Muscle of leg (tissue), 11 donors: ENCODE measurements around the gene ASAP3. TPM values are rescaled to one million over a fixed set of nuclear protein-coding genes. Genes with fewer than 3 reads are reported as not detected.
"Not testable (repeated sequence)": the region's sequence is repeated elsewhere in the genome, so short reads cannot be mapped to it uniquely, and the experiment has no call there.

Experiments
- DNase-seq: peaks from one replicate; pipeline ENCODE4 v3.0.0; 2013
- H3K27ac ChIP-seq: one replicate; pipeline ENCODE4 v1.5.1; 2013; ENCODE audit warnings: mild to moderate bottlenecking, low read length, control low read depth
- H3K27me3 ChIP-seq: one replicate; pipeline ENCODE4 v1.6.1; 2013; ENCODE audit warnings: low read length; ENCODE audit not compliant: control insufficient read depth, insufficient read depth
- H3K36me3 ChIP-seq: one replicate; pipeline ENCODE4 v1.6.1; 2013; ENCODE audit warnings: low read length; ENCODE audit not compliant: control insufficient read depth, insufficient read depth
- H3K4me1 ChIP-seq: one replicate; pipeline ENCODE4 v1.6.1; 2013; ENCODE audit warnings: low read length; ENCODE audit not compliant: control insufficient read depth, insufficient read depth
- H3K4me3 ChIP-seq: one replicate; pipeline ENCODE4 v1.5.1; 2013; ENCODE audit warnings: low read length, control low read depth
- H3K9me3 ChIP-seq: replicated peaks from 2 replicates; pipeline ENCODE4 v1.6.1; 2013; ENCODE audit warnings: low read depth, low read length; ENCODE audit not compliant: control insufficient read depth
- WGBS: methylation state at CpG from one replicate; pipeline ENCODE4 v1.1.5; 2013; ENCODE audit warnings: missing lambda C conversion rate; ENCODE audit not compliant: insufficient coverage; 5-methylcytosine and 5-hydroxymethylcytosine counted together
- polyA plus RNA-seq, 8 donors: library from polyadenylated mRNA; unstranded; fragments of 120-200 nt; gene quantifications; one replicate each; pipeline versions ENCODE4 v1.2.1 to v1.2.3, GENCODE V29; 2013; ENCODE audit warnings: inconsistent platforms in 1 of 8, low replicate concordance in 1 of 8; ENCODE audit not compliant: insufficient read length in 8 of 8, insufficient read depth in 1 of 8
- total RNA-seq: library from RNA; stranded (reverse); fragments of 120-200 nt; gene quantifications from one replicate; pipeline ENCODE4 v1.2.4, GENCODE V29; 2013

Gene ASAP3
- total and polyA plus RNA-seq, 9 donors: 47.6 to 66.3 (median 54.1) TPM

GRCh38 chr1:23496490-23497181 lies 12.7 kb upstream of the ASAP3 start:
- DNase-seq: no peak
- Histone ChIP-seq H3K27ac (no peak overlapping the region), H3K9me3 (no peaks in the 10 kb centered on the region), H3K4me3 (no peak overlapping the region), H3K27me3 (no peaks in the 10 kb centered on the region), H3K4me1 (no peaks in the 10 kb centered on the region), H3K36me3 (no peaks in the 10 kb centered on the region)
- 89% methylated on average over 3 of the region's 7 CpGs for WGBS

- 66% methylated on average over 5 of the region's 6 CpGs for WGBS
- H3K36me3 ChIP-seq: not testable (repeated sequence)
These were observed 10.9 kb upstream of the ASAP3 start for GRCh38 chr1:23494836-23495235.

GRCh38 chr1:23492776-23493175 lies 8.8 kb upstream of the ASAP3 start:
- H3K4me1 ChIP-seq, H3K4me3 ChIP-seq, H3K9me3 ChIP-seq, H3K27me3 ChIP-seq, H3K27ac ChIP-seq, DNase-seq, H3K36me3 ChIP-seq: not testable (repeated sequence)
- WGBS: 80% methylated on average over 1 of the region's 6 CpGs

More at GRCh38 chr1:23494836-23495235, 10.9 kb upstream of the ASAP3 start:
- not testable (repeated sequence) for DNase-seq, H3K27me3 ChIP-seq, H3K9me3 ChIP-seq, H3K4me3 ChIP-seq, H3K27ac ChIP-seq, H3K4me1 ChIP-seq

- Histone ChIP-seq H3K4me1 (no peaks in the 10 kb centered on the region), H3K9me3 (no peaks in the 10 kb centered on the region), H3K36me3 (no peaks in the 10 kb centered on the region), H3K27ac (no peak overlapping the region), H3K27me3 (peaks cover 2% of the 10 kb centered on the region), H3K4me3 (no peak overlapping the region)
- 98% methylated on average over 3 of the region's 3 CpGs for WGBS
- DNase-seq: no peak
These were observed 8.2 kb upstream of the ASAP3 start for GRCh38 chr1:23492132-23492720.

GRCh38 chr1:23489842-23490241 lies 5.9 kb upstream of the ASAP3 start:
- 60% methylated on average over 1 of the region's 5 CpGs for WGBS
- Histone ChIP-seq H3K27ac (no peak overlapping the region), H3K9me3 (no peaks in the 10 kb centered on the region), H3K4me3 (no peak overlapping the region), H3K27me3 (peaks cover 2% of the 10 kb centered on the region), H3K4me1 (peaks cover 3% of the 10 kb centered on the region), H3K36me3 (no peaks in the 10 kb centered on the region)
- DNase-seq: no peak

GRCh38 chr1:23485002-23485332 lies 988 bp upstream of the ASAP3 start:
- Histone ChIP-seq H3K4me3 (peak overlapping the region; percentile 56), H3K27me3 (no peaks in the 10 kb centered on the region), H3K9me3 (no peaks in the 10 kb centered on the region), H3K27ac (peak overlapping the region; percentile 93), H3K4me1 (peaks cover 37% of the 10 kb centered on the region), H3K36me3 (peaks cover 2% of the 10 kb centered on the region)
- no CpG with 5 or more reads among the region's 7 CpGs for WGBS
- no peak for DNase-seq

- Histone ChIP-seq H3K4me1 (peaks cover 40% of the 10 kb centered on the region), H3K27ac (peak overlapping the region; percentile 93), H3K27me3 (no peaks in the 10 kb centered on the region), H3K9me3 (no peaks in the 10 kb centered on the region), H3K4me3 (peak overlapping the region; percentile 56), H3K36me3 (peaks cover 2% of the 10 kb centered on the region)
- WGBS: 0% methylated on average over 36 of the region's 54 CpGs
- peak; percentile 98 for DNase-seq
These were observed 448 bp upstream of the ASAP3 start for GRCh38 chr1:23484253-23485001.

- no peaks in the 10 kb centered on the region for H3K9me3 ChIP-seq
- peak overlapping the region; percentile 37 for H3K27ac ChIP-seq
- no peaks in the 10 kb centered on the region for H3K27me3 ChIP-seq
- WGBS: 96% methylated on average over 4 of the region's 6 CpGs
- H3K36me3 ChIP-seq: peaks cover 9% of the 10 kb centered on the region
- H3K4me1 ChIP-seq: peaks cover 47% of the 10 kb centered on the region
- DNase-seq: no peak
- H3K4me3 ChIP-seq: no peak overlapping the region
These were observed 2.1 kb downstream of the ASAP3 start for GRCh38 chr1:23481904-23482303.

GRCh38 chr1:23481026-23481597 lies 2.9 kb downstream of the ASAP3 start:
- no peak for DNase-seq
- peak overlapping the region; percentile 60 for H3K27ac ChIP-seq
- WGBS: 88% methylated on average over 3 of the region's 7 CpGs
- H3K4me3 ChIP-seq: no peak overlapping the region
- peaks cover 47% of the 10 kb centered on the region for H3K4me1 ChIP-seq
- H3K36me3 ChIP-seq: peaks cover 9% of the 10 kb centered on the region
- no peaks in the 10 kb centered on the region for H3K27me3 ChIP-seq
- H3K9me3 ChIP-seq: no peaks in the 10 kb centered on the region
